ENCODE data around the gene NAT8. TPM values are rescaled to one million over a fixed set of nuclear protein-coding genes. Genes with fewer than 3 reads are reported as not detected.
"Not testable (repeated sequence)": the region's sequence is repeated elsewhere in the genome, so short reads cannot be mapped to it uniquely, and the experiment has no call there.

NAT8 gene
- total and polyA plus RNA-seq, 2 of the 8 experiments (the other 6 are each of a cell fraction or from before 2014, with no cell fraction given) = not detected

GRCh38 chr2:73690372-73691088, 48.3 kb upstream of the NAT8 start:
- H2AFZ ChIP-seq (ENCODE audit: low read length); H2BK5ac ChIP-seq (ENCODE audit: low read depth, low read length); POLR2A ChIA-PET (ENCODE audit: partially characterized antibody); DNase-seq (ENCODE audit: low read depth in 1 of 2, low spot score in 2 of 2); H3K4me2 ChIP-seq (ENCODE audit: insufficient read depth in 1 of 2, low read depth in 2 of 2, low read length in 2 of 2); H3K23ac ChIP-seq (ENCODE audit: insufficient read length); H2BK12ac ChIP-seq (ENCODE audit: low read depth, low read length); H4K20me1 ChIP-seq (replicated peaks in 1 of 2; ENCODE audit: control insufficient read depth in 1 of 2, insufficient read depth in 2 of 2, low read length in 2 of 2); H3K23me2 ChIP-seq (ENCODE audit: low read depth, low read length); H3K4me1 ChIP-seq (replicated peaks in 1 of 4; ENCODE audit: control insufficient read depth in 3 of 4, insufficient read depth in 4 of 4, low read length in 3 of 4); H3K27me3 ChIP-seq (replicated peaks in 1 of 4; ENCODE audit: control insufficient read depth in 3 of 4, extremely low read depth in 1 of 4, insufficient read depth in 3 of 4, low read length in 3 of 4); H4K5ac ChIP-seq (ENCODE audit: insufficient read length, low read depth, low read length); H2BK20ac ChIP-seq (ENCODE audit: low read length); H3K18ac ChIP-seq (ENCODE audit: extremely low read depth, low read length); H3K56ac ChIP-seq (replicated peaks; ENCODE audit: insufficient read length, low read depth, low read length); H2AK5ac ChIP-seq (ENCODE audit: low read depth, low read length); H2BK120ac ChIP-seq (replicated peaks; ENCODE audit: low read depth, low read length); H3K9ac ChIP-seq (replicated peaks in 1 of 4; ENCODE audit: extremely low read depth in 1 of 4, low read depth in 3 of 4, low read length in 3 of 4); H3K79me1 ChIP-seq (ENCODE audit: low read depth, low read length); H3K14ac ChIP-seq (ENCODE audit: insufficient read length); H3K9me3 ChIP-seq (ENCODE audit: insufficient read depth in 2 of 2, low read depth in 1 of 2, low read length in 1 of 2); H2BK15ac ChIP-seq (ENCODE audit: low read length); H3K27ac ChIP-seq (ENCODE audit: low read depth, low read length); H4K91ac ChIP-seq (replicated peaks; ENCODE audit: insufficient read length, low read length); H3K79me2 ChIP-seq (ENCODE audit: control insufficient read depth in 1 of 2, insufficient read depth in 2 of 2, low read length in 2 of 2); H3K4me3 ChIP-seq (ENCODE audit: extremely low read depth in 1 of 4, insufficient read depth in 2 of 4, low read depth in 3 of 4, low read length in 4 of 4); H4K8ac ChIP-seq (ENCODE audit: extremely low read depth, insufficient read depth, low read length); H3K36me3 ChIP-seq (ENCODE audit: control insufficient read depth in 2 of 4, insufficient read depth in 4 of 4, low read length in 3 of 4); H3K4ac ChIP-seq (replicated peaks; ENCODE audit: insufficient read length, low read depth, low read length): not testable (repeated sequence)
- CTCF ChIA-PET (ENCODE audit: partially characterized antibody) = interaction anchor here (0.7 to 1.7 kb wide), 6 partner anchors 9 to 28 kb away, joined by 3 to 4 read pairs (median 3); no protein-coding TSS in a partner anchor
- FAIRE-seq = peak; percentile 98
- WGBS, 2 experiments (ENCODE audit: extremely low coverage in 1 of 2, insufficient coverage in 1 of 2, insufficient read length in 1 of 2, insufficient replicate concordance in 2 of 2, low coverage in 1 of 2, low lambda C conversion rate in 2 of 2, missing lambda C conversion rate in 1 of 2) = 64% methylated on average over 4 of the region's 4 CpGs; no CpG with 5 or more reads in 1 of the 2 experiments
- TF ChIP-seq RAD21 (IDR thresholded peaks at IDR 0.05 in 1 of 2, conservative IDR thresholded peaks at IDR 0.05 in 1 of 2; ENCODE audit: low read depth in 2 of 2, low read length in 2 of 2) = peak; percentile 25 to 29; a peak in 3 of 4 replicates
- peak in 2 of 3 experiments; percentile 50 to 56; a peak in 3 of 4 replicates for TF ChIP-seq CTCF (IDR thresholded peaks at IDR 0.05; ENCODE audit: control extremely low read depth in 1 of 3, insufficient read depth in 1 of 3, low read depth in 1 of 3, low read length in 3 of 3)
